Epithelial cell of proximal tubule (primary cell): ENCODE results near the gene ASIC3. TPM values are rescaled to one million over a fixed set of nuclear protein-coding genes. Genes with fewer than 3 reads are reported as not detected.

Experiments used
- DNase-seq: peaks from one replicate; pipeline ENCODE4 v3.0.0-alpha.2; 2011; ENCODE audit warnings: low read depth
- H3K4me3 ChIP-seq: 2 replicates; pipeline ENCODE4 v1.5.1; 2011; ENCODE audit warnings: low read depth, mild to moderate bottlenecking, low read length
- total RNA-seq: library from RNA; depleted of rRNA; stranded (reverse); fragments of >200 nt; gene quantifications from 2 replicates; pipeline ENCODE4 v1.2.3, GENCODE V29; 2015
- TF ChIP-seq, protein P1 (sequence below): conservative IDR thresholded peaks from 2 replicates; pipeline ENCODE4 v1.5.1; 2012; ENCODE audit warnings: low read depth, mild to moderate bottlenecking, low read length

The ASIC3 gene
- total RNA-seq, 1 donor from 2014 or later = 2.5 TPM

DNA sequence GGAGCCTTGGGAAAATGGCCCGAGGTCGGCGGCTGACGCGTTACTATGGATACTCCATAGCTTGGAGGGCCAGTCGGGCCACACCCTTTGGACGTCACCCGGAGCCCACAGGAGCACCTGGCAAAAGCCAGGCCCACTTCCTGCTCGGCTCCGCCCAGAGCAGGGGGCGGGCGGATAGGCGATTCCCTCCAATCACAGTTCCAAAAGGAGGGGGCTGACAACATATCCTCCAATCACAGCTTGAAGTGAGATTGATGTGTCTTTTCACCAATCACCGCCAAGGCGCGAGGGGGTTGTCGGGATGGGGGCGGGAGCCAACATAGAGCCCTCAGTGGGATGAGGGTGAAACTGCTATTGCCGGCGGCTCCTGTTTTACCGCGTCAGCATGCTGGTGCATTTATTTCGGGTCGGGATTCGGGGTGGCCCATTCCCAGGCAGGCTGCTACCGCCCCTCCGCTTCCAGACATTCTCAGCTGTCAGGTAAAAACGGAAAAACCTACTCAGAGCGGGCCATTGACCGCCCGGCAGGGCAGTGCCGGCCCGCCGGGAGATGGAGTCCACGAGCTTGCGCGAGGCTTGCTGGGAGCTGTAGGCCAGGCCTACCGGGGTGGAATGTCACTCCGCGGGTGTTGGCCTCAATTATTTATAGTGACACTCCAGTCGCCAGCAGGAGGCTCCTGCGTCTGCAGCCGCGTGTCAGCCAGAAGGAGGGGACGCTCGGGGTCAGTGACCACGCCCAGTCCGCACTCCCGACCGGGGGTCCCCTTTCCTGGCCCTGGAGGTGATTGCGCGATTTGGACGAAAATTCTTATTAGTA lies 20.0 kb upstream of the ASIC3 start, which contains the start of gene ABCB8:
ABCB8 (plus strand) TSS at position 320 of the 817 bp plus-strand sequence; CDS start at position 386, 66 bp downstream.
- TF ChIP-seq, protein P1, sequence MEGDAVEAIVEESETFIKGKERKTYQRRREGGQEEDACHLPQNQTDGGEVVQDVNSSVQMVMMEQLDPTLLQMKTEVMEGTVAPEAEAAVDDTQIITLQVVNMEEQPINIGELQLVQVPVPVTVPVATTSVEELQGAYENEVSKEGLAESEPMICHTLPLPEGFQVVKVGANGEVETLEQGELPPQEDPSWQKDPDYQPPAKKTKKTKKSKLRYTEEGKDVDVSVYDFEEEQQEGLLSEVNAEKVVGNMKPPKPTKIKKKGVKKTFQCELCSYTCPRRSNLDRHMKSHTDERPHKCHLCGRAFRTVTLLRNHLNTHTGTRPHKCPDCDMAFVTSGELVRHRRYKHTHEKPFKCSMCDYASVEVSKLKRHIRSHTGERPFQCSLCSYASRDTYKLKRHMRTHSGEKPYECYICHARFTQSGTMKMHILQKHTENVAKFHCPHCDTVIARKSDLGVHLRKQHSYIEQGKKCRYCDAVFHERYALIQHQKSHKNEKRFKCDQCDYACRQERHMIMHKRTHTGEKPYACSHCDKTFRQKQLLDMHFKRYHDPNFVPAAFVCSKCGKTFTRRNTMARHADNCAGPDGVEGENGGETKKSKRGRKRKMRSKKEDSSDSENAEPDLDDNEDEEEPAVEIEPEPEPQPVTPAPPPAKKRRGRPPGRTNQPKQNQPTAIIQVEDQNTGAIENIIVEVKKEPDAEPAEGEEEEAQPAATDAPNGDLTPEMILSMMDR = peak; percentile 43
- H3K4me3 ChIP-seq = peak within 1 kb of the TSS; percentile 84
- peak; percentile 85 for DNase-seq

DNA sequence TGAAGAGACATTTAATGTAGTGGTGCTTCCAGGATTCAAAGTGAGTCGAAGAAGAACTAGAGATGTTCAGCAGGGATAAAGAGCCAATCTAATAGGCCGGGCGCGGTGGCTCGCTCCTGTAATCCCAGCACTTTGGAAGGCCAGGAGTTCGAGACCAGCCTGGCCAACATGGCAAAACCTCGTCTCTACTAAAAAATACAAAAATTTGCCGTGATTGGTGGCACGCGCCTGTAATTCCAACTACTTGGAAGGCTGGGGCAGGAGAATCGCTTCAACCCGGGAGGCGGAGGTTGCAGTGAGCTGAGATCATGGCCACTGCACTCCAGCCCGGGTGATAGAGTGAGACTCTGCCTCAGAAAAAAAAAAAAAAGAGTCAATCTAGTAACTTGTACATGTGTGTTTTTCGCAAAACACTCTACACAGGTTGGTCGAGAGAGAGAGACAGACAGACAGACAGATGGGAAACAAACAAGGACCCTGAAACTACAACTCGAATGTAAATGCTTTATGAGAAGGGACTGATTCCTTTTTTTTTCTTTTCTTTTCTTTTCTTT lies 19.3 kb upstream of the ASIC3 start:
- H3K4me3 ChIP-seq = peak overlapping the region; percentile 84
- TF ChIP-seq, protein P1 = no peak
- DNase-seq = no peak

DNA sequence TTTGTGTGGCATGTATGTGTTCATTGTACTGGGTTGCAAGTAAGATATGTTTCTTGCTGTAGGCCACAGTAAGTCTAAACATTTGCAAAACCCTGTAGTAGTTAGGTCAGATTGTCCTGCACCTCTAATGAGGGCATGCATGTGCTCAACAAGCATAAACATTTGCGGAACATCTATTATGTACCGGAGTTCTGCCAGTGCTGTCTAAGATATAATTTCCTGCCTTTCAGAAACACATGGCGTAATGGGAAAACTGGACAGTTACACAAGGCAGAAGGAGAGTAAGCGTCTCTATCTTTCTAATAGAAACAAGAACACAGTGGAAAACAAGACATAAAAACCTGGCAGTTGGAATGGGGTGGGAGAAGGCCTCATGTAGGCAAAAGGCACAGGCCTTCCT lies 17.3 kb upstream of the ASIC3 start:
- DNase-seq = no peak
- TF ChIP-seq, protein P1 = no peak
- H3K4me3 ChIP-seq = no peak overlapping the region

DNA sequence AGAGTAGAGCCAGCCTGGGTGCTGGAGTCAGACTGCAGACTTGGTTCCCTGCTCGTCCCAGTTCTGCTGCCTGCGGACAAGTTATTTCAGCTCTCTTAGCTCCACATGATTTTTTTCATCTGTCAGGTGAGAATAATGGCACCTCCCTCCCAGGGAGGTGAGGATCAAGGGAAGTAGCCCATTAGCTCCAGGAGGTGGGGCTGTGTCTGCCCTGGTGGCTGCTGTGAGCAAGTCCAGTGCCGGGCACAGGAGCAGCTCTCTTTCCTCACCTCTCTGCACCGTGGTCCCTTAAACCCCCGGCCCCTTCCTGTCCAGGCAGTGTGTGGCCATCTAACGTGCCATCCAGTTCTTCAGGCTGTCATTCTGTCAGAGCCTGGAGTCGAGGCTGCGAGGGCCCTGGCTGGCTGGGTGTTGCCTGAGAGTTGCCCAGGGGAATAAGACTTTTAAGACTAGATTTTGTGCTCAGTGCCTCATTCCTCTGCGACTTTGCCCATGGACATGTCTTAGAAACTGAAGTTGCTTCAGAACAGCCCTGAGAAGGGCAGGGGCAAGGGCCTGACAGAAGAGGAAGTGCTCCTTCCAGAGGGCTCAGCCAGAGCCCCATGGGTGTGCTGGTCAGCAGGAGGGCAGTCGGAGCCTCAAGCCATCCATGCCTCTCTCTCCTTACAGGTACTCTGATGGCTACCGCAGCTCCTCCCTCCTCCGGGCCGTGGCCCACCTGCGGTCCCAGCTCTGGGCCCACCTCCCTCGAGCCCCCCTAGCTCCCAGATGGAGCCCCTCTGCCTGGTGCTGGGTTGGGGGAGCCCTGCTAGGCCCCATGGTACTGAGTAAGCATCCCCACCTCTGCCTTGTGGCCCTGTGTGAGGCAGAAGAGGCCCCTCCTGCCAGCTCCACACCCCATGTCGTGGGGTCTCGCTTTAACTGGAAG lies 15.1 kb upstream of the ASIC3 start:
- TF ChIP-seq, protein P1 = peak; percentile 26
- no peak overlapping the region for H3K4me3 ChIP-seq
- DNase-seq = no peak

DNA sequence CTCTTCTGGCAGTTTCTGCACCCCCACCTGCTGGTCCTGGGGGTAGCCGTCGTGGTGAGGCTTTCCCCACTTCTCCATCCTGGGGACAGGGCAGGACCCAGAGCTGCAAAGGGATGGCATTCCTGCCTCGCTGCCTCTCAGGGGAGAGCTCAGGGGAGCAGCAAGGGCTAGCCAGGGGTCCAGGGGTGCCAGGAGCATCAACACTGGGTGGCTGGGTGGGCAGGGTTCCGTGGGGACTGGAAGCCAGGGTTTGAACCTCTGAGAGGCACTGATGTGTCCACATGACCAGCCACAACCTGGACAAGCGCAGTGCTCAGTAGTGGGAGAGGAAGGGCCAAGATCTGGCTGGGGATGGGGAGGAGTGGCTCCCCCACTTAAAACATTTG lies 14.5 kb upstream of the ASIC3 start:
- no peak for DNase-seq
- TF ChIP-seq, protein P1 = no peak
- H3K4me3 ChIP-seq = no peak overlapping the region

DNA sequence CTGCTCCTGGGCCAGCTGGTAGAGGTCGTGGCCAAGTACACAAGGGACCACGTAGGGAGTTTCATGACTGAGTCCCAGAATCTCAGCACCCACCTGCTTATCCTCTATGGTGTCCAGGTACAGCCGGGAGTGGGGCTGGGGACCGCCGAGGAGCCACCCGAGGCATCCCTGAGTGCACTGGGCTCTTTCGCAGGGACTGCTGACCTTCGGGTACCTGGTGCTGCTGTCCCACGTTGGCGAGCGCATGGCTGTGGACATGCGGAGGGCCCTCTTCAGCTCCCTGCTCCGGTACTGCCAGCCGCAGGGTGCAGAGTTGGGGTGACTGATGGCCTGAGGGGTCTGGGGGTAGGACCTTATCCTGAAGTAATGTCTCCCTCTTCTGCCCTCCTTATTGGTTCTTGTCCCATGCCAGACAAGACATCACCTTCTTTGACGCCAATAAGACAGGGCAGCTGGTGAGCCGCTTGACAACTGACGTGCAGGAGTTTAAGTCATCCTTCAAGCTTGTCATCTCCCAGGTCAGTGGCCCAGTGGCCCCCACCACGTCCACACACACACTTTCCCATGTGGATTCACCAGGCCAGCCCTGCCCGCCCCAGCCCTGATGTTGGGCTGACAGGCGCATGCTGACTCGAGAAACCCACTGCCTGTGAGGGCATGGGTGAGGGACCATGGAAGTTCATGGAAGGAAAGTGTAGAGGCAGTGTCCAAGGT lies 13.9 kb upstream of the ASIC3 start:
- DNase-seq = no peak

More for the DNA sequence above, 13.9 kb upstream of the ASIC3 start:
- TF ChIP-seq, protein P1 = no peak
- no peak overlapping the region for H3K4me3 ChIP-seq
